Renal pelvis (tissue), 4 donors: ENCODE data around the gene GSTT2. TPM values are rescaled to one million over a fixed set of nuclear protein-coding genes. Genes with fewer than 3 reads are reported as not detected.
"Not testable (repeated sequence)": the region's sequence is repeated elsewhere in the genome, so short reads cannot be mapped to it uniquely, and the experiment has no call there.

Experiments used
- DNase-seq: peaks from one replicate; pipeline ENCODE4 v3.0.0-alpha.2; 2013
- polyA plus RNA-seq, 3 donors: library from polyadenylated mRNA; unstranded; fragments of 120-200 nt; gene quantifications; one replicate each; pipeline ENCODE4 v1.2.1, GENCODE V29; 2013; ENCODE audit not compliant: insufficient read length in 3 of 3

GSTT2 gene
- polyA plus RNA-seq, 3 donors: 1.0 to 1.9 (median 1.3) TPM

- no peak for DNase-seq
Measured at GRCh38 chr22:23970816-23971486, 9.0 kb upstream of the GSTT2 start.

- not testable (repeated sequence) for DNase-seq
Measured at GRCh38 chr22:23971927-23972326, 8.0 kb upstream of the GSTT2 start.

- DNase-seq: not testable (repeated sequence)
Measured at GRCh38 chr22:23974345-23974744, 5.6 kb upstream of the GSTT2 start, which contains the start of gene DDT. DDT (minus strand) TSS chr22:23974441; CDS start chr22:23974414, 27 bp downstream.

GRCh38 chr22:23974836-23975352, 5.0 kb upstream of the GSTT2 start:
- not testable (repeated sequence) for DNase-seq

- not testable (repeated sequence) for DNase-seq
Measured at GRCh38 chr22:23977304-23977703, 2.6 kb upstream of the GSTT2 start.

GRCh38 chr22:23980567-23980966, 633 bp downstream of the GSTT2 start:
- not testable (repeated sequence) for DNase-seq

GRCh38 chr22:23984430-23984829, 4.5 kb downstream of the GSTT2 start:
- peak; percentile 15 for DNase-seq

- DNase-seq: not testable (repeated sequence)
Measured at GRCh38 chr22:23986089-23986488, 6.2 kb downstream of the GSTT2 start.

- not testable (repeated sequence) for DNase-seq
Measured at GRCh38 chr22:23986538-23987178, 6.7 kb downstream of the GSTT2 start.

- not testable (repeated sequence) for DNase-seq
Measured at GRCh38 chr22:23989583-23990244, 9.8 kb downstream of the GSTT2 start.

GRCh38 chr22:23993080-23993479, 13.1 kb downstream of the GSTT2 start:
- DNase-seq: not testable (repeated sequence)

GRCh38 chr22:23993581-23994177, 13.7 kb downstream of the GSTT2 start:
- not testable (repeated sequence) for DNase-seq

GRCh38 chr22:23997092-23997491, 17.2 kb downstream of the GSTT2 start:
- no peak for DNase-seq

GRCh38 chr22:23999779-24000178, 19.8 kb downstream of the GSTT2 start:
- not testable (repeated sequence) for DNase-seq

- DNase-seq: no peak
Measured at GRCh38 chr22:24001314-24001713, 21.4 kb downstream of the GSTT2 start.

GRCh38 chr22:24002272-24002671, 22.3 kb downstream of the GSTT2 start:
- no peak for DNase-seq

- DNase-seq: no peak
Measured at GRCh38 chr22:24002851-24003250, 22.9 kb downstream of the GSTT2 start.

- DNase-seq: no peak
Measured at GRCh38 chr22:24003887-24004286, 24.0 kb downstream of the GSTT2 start.

- DNase-seq: no peak
Measured at GRCh38 chr22:24005201-24005600, 25.3 kb downstream of the GSTT2 start, which contains the start of gene GSTT4. GSTT4 (minus strand) TSS chr22:24005453; CDS start chr22:24005356, 97 bp downstream.

- DNase-seq: no peak
Measured at GRCh38 chr22:24006207-24006913, 26.4 kb downstream of the GSTT2 start.

GRCh38 chr22:24006914-24007214, 26.9 kb downstream of the GSTT2 start:
- no peak for DNase-seq
